HG02973 (cell line): ENCODE measurements around the gene SNTG2.

Experiments used
- ATAC-seq: cut with Tn5 transposase; IDR thresholded peaks from one replicate; pipeline ENCODE4 v1.9.1; 2021; ENCODE audit warnings: moderate library complexity; ENCODE audit not compliant: unreplicated experiment

The SNTG2 gene

GRCh38 chr2:1265454-1265853, 314.8 kb downstream of the SNTG2 start:
- ATAC-seq = no peak

GRCh38 chr2:1266351-1266750, 315.7 kb downstream of the SNTG2 start:
- ATAC-seq = no peak

- no peak for ATAC-seq
Measured at GRCh38 chr2:1268034-1268433, 317.4 kb downstream of the SNTG2 start.

- no peak for ATAC-seq
Measured at GRCh38 chr2:1269812-1270211, 319.2 kb downstream of the SNTG2 start.

GRCh38 chr2:1272835-1273234, 322.2 kb downstream of the SNTG2 start:
- no peak for ATAC-seq

GRCh38 chr2:1277634-1278033, 327.0 kb downstream of the SNTG2 start:
- no peak for ATAC-seq

GRCh38 chr2:1278125-1278524, 327.5 kb downstream of the SNTG2 start:
- no peak for ATAC-seq

GRCh38 chr2:1278861-1279260, 328.2 kb downstream of the SNTG2 start:
- ATAC-seq = no peak

- no peak for ATAC-seq
Measured at GRCh38 chr2:1282552-1282951, 331.9 kb downstream of the SNTG2 start.

- ATAC-seq = no peak
Measured at GRCh38 chr2:1283020-1283801, 332.6 kb downstream of the SNTG2 start.

- ATAC-seq = no peak
Measured at GRCh38 chr2:1283871-1284270, 333.2 kb downstream of the SNTG2 start.

- ATAC-seq = no peak
Measured at GRCh38 chr2:1286929-1287328, 336.3 kb downstream of the SNTG2 start.

GRCh38 chr2:1287427-1287826, 336.8 kb downstream of the SNTG2 start:
- no peak for ATAC-seq

GRCh38 chr2:1294900-1295299, 344.3 kb downstream of the SNTG2 start:
- no peak for ATAC-seq

GRCh38 chr2:1295740-1296139, 345.1 kb downstream of the SNTG2 start:
- ATAC-seq = no peak

- no peak for ATAC-seq
Measured at GRCh38 chr2:1297372-1298159, 346.9 kb downstream of the SNTG2 start.

GRCh38 chr2:1299043-1299442, 348.4 kb downstream of the SNTG2 start:
- no peak for ATAC-seq

- no peak for ATAC-seq
Measured at GRCh38 chr2:1300284-1300683, 349.6 kb downstream of the SNTG2 start.

- no peak for ATAC-seq
Measured at GRCh38 chr2:1301056-1301455, 350.4 kb downstream of the SNTG2 start.

GRCh38 chr2:1305342-1306013, 354.8 kb downstream of the SNTG2 start:
- no peak for ATAC-seq

- ATAC-seq = no peak
Measured at GRCh38 chr2:1306014-1306686, 355.5 kb downstream of the SNTG2 start.
